ENCODE data around the gene ECM2. TPM values are rescaled to one million over a fixed set of nuclear protein-coding genes. Genes with fewer than 3 reads are reported as not detected.
A peak's percentile ranks its signal among the peaks of the same experiment; 100 is the strongest.

ECM2 gene
- polyA plus RNA-seq, 2 donors = 0.41 to 0.84 TPM

DNA sequence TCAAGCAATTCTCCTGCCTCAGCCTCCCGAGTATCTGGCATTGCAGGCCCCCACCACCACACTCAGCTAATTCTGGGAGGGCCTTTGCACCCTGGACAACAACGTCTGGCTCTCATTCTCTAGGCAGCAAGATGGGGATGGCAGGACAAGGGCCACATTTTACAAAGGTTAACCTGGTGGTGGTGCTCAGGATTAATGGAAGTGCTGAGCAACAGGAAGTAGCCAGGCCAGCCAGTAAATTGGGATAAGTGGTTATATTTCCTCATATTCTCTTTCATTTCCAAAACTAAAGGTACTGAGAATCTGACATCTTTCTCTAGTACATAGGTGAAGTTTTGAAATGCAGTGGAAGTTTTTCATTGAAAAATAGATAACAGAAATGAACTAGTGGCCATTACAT is 28.8 kb downstream of the ECM2 start:
- peaks cover 5 to 9% of the 10 kb centered on the region in 2 donors for H3K4me1 ChIP-seq (ENCODE audit: control insufficient read depth in 2 of 2, insufficient read depth in 2 of 2, low read length in 1 of 2)
- 76 to 84% methylated on average over 2 of the region's 2 CpGs for WGBS, 2 donors
- H3K27me3 ChIP-seq (ENCODE audit: control insufficient read depth in 1 of 2, insufficient read depth in 2 of 2, low read length in 2 of 2) = no peaks in the 10 kb centered on the region
- no peak overlapping the region for H3K4me3 ChIP-seq (ENCODE audit: low read depth in 1 of 2, low read length in 2 of 2)
- H3K27ac ChIP-seq (ENCODE audit: low read depth in 2 of 2, low read length in 1 of 2) = peak overlapping the region; percentile 82 to 92
- no peaks in the 10 kb centered on the region for H3K9me3 ChIP-seq (ENCODE audit: control insufficient read depth in 2 of 2, insufficient read depth in 1 of 2, low read depth in 1 of 2, low read length in 1 of 2)
- H3K36me3 ChIP-seq (ENCODE audit: control insufficient read depth in 2 of 2, insufficient read depth in 2 of 2, low read length in 1 of 2) = no peaks in the 10 kb centered on the region

GRCh38 chr9:92506184-92506857 is 29.5 kb downstream of the ECM2 start:
- Histone ChIP-seq H3K4me1 (ENCODE audit: control insufficient read depth in 2 of 2, insufficient read depth in 2 of 2, low read length in 1 of 2) (peaks cover 7 to 11% of the 10 kb centered on the region in 2 donors), H3K4me3 (ENCODE audit: low read depth in 1 of 2, low read length in 2 of 2) (no peak overlapping the region), H3K27ac (ENCODE audit: low read depth in 2 of 2, low read length in 1 of 2) (peak overlapping the region; percentile 82 to 92), H3K9me3 (ENCODE audit: control insufficient read depth in 2 of 2, insufficient read depth in 1 of 2, low read depth in 1 of 2, low read length in 1 of 2) (no peaks in the 10 kb centered on the region), H3K27me3 (ENCODE audit: control insufficient read depth in 1 of 2, insufficient read depth in 2 of 2, low read length in 2 of 2) (no peaks in the 10 kb centered on the region), H3K36me3 (ENCODE audit: control insufficient read depth in 2 of 2, insufficient read depth in 2 of 2, low read length in 1 of 2) (no peaks in the 10 kb centered on the region)
- 27 to 47% methylated on average over 3 of the region's 3 CpGs for WGBS, 2 donors

DNA sequence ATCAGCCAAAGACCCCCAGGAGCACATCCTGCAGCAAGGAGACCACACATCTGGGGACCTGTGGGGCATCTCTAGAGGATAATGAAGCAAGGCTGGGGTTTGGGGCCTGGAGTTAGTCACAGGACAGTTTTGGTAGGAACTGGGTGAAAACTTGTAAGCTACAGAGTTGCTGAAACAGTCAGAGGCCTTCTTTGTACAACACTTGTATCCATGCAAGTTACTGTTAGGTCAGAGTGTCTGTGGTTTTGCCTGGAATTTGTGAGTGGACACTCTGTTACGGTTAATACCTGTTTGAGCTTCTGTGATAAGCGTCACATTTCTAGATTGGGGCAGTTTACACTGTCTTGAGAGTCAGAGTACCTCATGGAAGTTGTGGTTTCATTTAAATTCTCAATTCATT is 30.9 kb downstream of the ECM2 start:
- H3K27ac ChIP-seq (ENCODE audit: low read depth in 2 of 2, low read length in 1 of 2) = peak overlapping the region; percentile 37 to 42
- H3K4me1 ChIP-seq (ENCODE audit: control insufficient read depth in 2 of 2, insufficient read depth in 2 of 2, low read length in 1 of 2) = peaks cover 7 to 11% of the 10 kb centered on the region in 2 donors

DNA sequence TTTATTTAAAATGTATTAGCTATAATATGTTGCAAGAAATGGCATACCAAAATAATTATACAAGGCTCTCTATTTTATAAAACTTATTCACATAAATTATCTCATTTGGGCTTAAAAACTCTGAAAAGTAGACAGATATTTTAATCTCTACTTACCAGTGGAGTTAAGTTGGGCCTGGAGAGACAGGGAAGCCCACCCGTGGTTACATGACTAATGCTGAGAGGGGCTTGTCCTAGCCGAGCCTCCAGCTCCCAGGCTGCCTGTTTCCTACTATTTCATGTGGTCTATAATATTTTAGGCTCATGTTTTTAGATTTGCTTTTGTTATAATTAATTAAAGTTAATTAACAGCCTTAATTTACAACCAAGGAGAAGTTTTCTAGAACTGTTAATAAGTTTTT is 32.6 kb downstream of the ECM2 start:
- H3K4me1 ChIP-seq (ENCODE audit: control insufficient read depth in 2 of 2, insufficient read depth in 2 of 2, low read length in 1 of 2) = peaks cover 7 to 10% of the 10 kb centered on the region in 2 donors
- 88% methylated on average over 2 of the region's 2 CpGs for WGBS, 2 donors

More for the DNA sequence above, 30.9 kb downstream of the ECM2 start:
- Histone ChIP-seq H3K4me3 (ENCODE audit: low read depth in 1 of 2, low read length in 2 of 2) (no peak overlapping the region), H3K9me3 (ENCODE audit: control insufficient read depth in 2 of 2, insufficient read depth in 1 of 2, low read depth in 1 of 2, low read length in 1 of 2) (no peaks in the 10 kb centered on the region), H3K27me3 (ENCODE audit: control insufficient read depth in 1 of 2, insufficient read depth in 2 of 2, low read length in 2 of 2) (no peaks in the 10 kb centered on the region), H3K36me3 (ENCODE audit: control insufficient read depth in 2 of 2, insufficient read depth in 2 of 2, low read length in 1 of 2) (no peaks in the 10 kb centered on the region)
- 95 to 98% methylated on average over 2 of the region's 2 CpGs for WGBS, 2 donors

GRCh38 chr9:92501671-92502393 is 34.0 kb downstream of the ECM2 start:
- peak overlapping the region; percentile 26 to 71 for H3K27ac ChIP-seq (ENCODE audit: low read depth in 2 of 2, low read length in 1 of 2)
- no peaks in the 10 kb centered on the region for H3K9me3 ChIP-seq (ENCODE audit: control insufficient read depth in 2 of 2, insufficient read depth in 1 of 2, low read depth in 1 of 2, low read length in 1 of 2)
- no peak overlapping the region for H3K4me3 ChIP-seq (ENCODE audit: low read depth in 1 of 2, low read length in 2 of 2)
- H3K27me3 ChIP-seq (ENCODE audit: control insufficient read depth in 1 of 2, insufficient read depth in 2 of 2, low read length in 2 of 2) = no peaks in the 10 kb centered on the region
- peaks cover 5 to 7% of the 10 kb centered on the region in 2 donors for H3K4me1 ChIP-seq (ENCODE audit: control insufficient read depth in 2 of 2, insufficient read depth in 2 of 2, low read length in 1 of 2)
- H3K36me3 ChIP-seq (ENCODE audit: control insufficient read depth in 2 of 2, insufficient read depth in 2 of 2, low read length in 1 of 2) = no peaks in the 10 kb centered on the region
- 69 to 70% methylated on average over 5 of the region's 5 CpGs for whole genome bisulfite sequencing, 2 donors

More for the DNA sequence above, 32.6 kb downstream of the ECM2 start:
- Histone ChIP-seq H3K9me3 (ENCODE audit: control insufficient read depth in 2 of 2, insufficient read depth in 1 of 2, low read depth in 1 of 2, low read length in 1 of 2) (no peaks in the 10 kb centered on the region), H3K36me3 (ENCODE audit: control insufficient read depth in 2 of 2, insufficient read depth in 2 of 2, low read length in 1 of 2) (no peaks in the 10 kb centered on the region), H3K4me3 (ENCODE audit: low read depth in 1 of 2, low read length in 2 of 2) (no peak overlapping the region), H3K27me3 (ENCODE audit: control insufficient read depth in 1 of 2, insufficient read depth in 2 of 2, low read length in 2 of 2) (no peaks in the 10 kb centered on the region), H3K27ac (ENCODE audit: low read depth in 2 of 2, low read length in 1 of 2) (no peak overlapping the region)

GRCh38 chr9:92500725-92501124 is 35.1 kb downstream of the ECM2 start:
- no peaks in the 10 kb centered on the region for H3K9me3 ChIP-seq (ENCODE audit: control insufficient read depth in 2 of 2, insufficient read depth in 1 of 2, low read depth in 1 of 2, low read length in 1 of 2)
- H3K27ac ChIP-seq (ENCODE audit: low read depth in 2 of 2, low read length in 1 of 2) = no peak overlapping the region
- H3K4me3 ChIP-seq (ENCODE audit: low read depth in 1 of 2, low read length in 2 of 2) = no peak overlapping the region
- no peaks in the 10 kb centered on the region for H3K36me3 ChIP-seq (ENCODE audit: control insufficient read depth in 2 of 2, insufficient read depth in 2 of 2, low read length in 1 of 2)
- WGBS, 2 donors = 94 to 96% methylated on average over 5 of the region's 5 CpGs
- no peaks in the 10 kb centered on the region for H3K27me3 ChIP-seq (ENCODE audit: control insufficient read depth in 1 of 2, insufficient read depth in 2 of 2, low read length in 2 of 2)
- peaks cover 5 to 7% of the 10 kb centered on the region in 2 donors for H3K4me1 ChIP-seq (ENCODE audit: control insufficient read depth in 2 of 2, insufficient read depth in 2 of 2, low read length in 1 of 2)

GRCh38 chr9:92499701-92500100 is 36.1 kb downstream of the ECM2 start:
- Histone ChIP-seq H3K27me3 (ENCODE audit: control insufficient read depth in 1 of 2, insufficient read depth in 2 of 2, low read length in 2 of 2) (no peaks in the 10 kb centered on the region), H3K4me3 (ENCODE audit: low read depth in 1 of 2, low read length in 2 of 2) (no peak overlapping the region), H3K27ac (ENCODE audit: low read depth in 2 of 2, low read length in 1 of 2) (no peak overlapping the region), H3K36me3 (ENCODE audit: control insufficient read depth in 2 of 2, insufficient read depth in 2 of 2, low read length in 1 of 2) (no peaks in the 10 kb centered on the region), H3K9me3 (ENCODE audit: control insufficient read depth in 2 of 2, insufficient read depth in 1 of 2, low read depth in 1 of 2, low read length in 1 of 2) (no peaks in the 10 kb centered on the region), H3K4me1 (ENCODE audit: control insufficient read depth in 2 of 2, insufficient read depth in 2 of 2, low read length in 1 of 2) (peaks cover 5 to 6% of the 10 kb centered on the region in 2 donors)
- WGBS, 2 donors = 64 to 90% methylated on average over 2 of the region's 2 CpGs

DNA sequence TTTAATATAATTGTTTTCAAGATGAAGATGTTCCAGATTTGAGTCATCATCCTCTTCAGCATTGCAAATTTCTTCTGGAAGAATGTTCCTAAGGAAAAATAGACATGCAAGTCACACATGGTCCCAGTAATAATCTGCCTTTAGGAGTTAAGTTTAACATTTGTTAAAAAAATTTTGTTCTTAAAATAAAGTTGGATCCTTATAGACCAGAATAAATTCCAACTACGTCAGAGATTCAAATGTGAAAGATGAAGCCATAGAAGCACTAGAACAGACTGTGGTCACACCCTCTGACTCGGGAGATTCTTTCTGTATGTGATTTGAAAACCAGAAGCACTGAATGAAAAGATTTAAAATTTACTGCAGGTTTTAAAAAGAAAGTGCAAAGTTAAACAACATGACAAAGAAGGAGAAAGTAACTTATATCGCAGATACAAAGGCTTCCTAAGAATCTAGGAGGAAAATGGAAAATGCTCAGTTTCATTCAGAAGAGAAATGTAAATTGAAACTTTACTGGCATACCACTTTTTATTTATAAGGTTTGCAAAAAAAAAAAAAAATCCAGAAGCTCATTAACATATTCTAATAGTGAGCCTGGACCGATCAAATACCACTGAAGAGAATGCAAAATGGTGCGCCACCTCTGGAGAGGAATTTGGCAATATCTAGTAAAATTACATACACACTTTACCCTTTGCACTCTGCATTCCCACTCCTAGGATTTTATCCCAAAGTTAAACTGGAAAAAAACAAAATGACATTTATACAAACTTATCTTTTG is 39.2 kb downstream of the ECM2 start:
- Histone ChIP-seq H3K9me3 (ENCODE audit: control insufficient read depth in 2 of 2, insufficient read depth in 1 of 2, low read depth in 1 of 2, low read length in 1 of 2) (no peaks in the 10 kb centered on the region), H3K4me1 (ENCODE audit: control insufficient read depth in 2 of 2, insufficient read depth in 2 of 2, low read length in 1 of 2) (peaks cover 0 to under 1% of the 10 kb centered on the region in 2 donors), H3K27ac (ENCODE audit: low read depth in 2 of 2, low read length in 1 of 2) (no peak overlapping the region), H3K27me3 (ENCODE audit: control insufficient read depth in 1 of 2, insufficient read depth in 2 of 2, low read length in 2 of 2) (no peaks in the 10 kb centered on the region), H3K36me3 (ENCODE audit: control insufficient read depth in 2 of 2, insufficient read depth in 2 of 2, low read length in 1 of 2) (no peaks in the 10 kb centered on the region), H3K4me3 (ENCODE audit: low read depth in 1 of 2, low read length in 2 of 2) (no peak overlapping the region)
- 83 to 85% methylated on average over 5 of the region's 5 CpGs for WGBS, 2 donors

GRCh38 chr9:92494856-92495255 is 40.9 kb downstream of the ECM2 start:
- 84 to 91% methylated on average over 2 of the region's 2 CpGs for WGBS, 2 donors
- H3K27me3 ChIP-seq (ENCODE audit: control insufficient read depth in 1 of 2, insufficient read depth in 2 of 2, low read length in 2 of 2) = no peaks in the 10 kb centered on the region
- H3K36me3 ChIP-seq (ENCODE audit: control insufficient read depth in 2 of 2, insufficient read depth in 2 of 2, low read length in 1 of 2) = no peaks in the 10 kb centered on the region

More at GRCh38 chr9:92494856-92495255, 40.9 kb downstream of the ECM2 start:
- no peaks in the 10 kb centered on the region for H3K9me3 ChIP-seq (ENCODE audit: control insufficient read depth in 2 of 2, insufficient read depth in 1 of 2, low read depth in 1 of 2, low read length in 1 of 2)
- no peak overlapping the region for H3K4me3 ChIP-seq (ENCODE audit: low read depth in 1 of 2, low read length in 2 of 2)
- H3K27ac ChIP-seq (ENCODE audit: low read depth in 2 of 2, low read length in 1 of 2) = no peak overlapping the region
- no peaks in the 10 kb centered on the region for H3K4me1 ChIP-seq (ENCODE audit: control insufficient read depth in 2 of 2, insufficient read depth in 2 of 2, low read length in 1 of 2)

All from esophagus (tissue), 2 donors.